SH-SY5Y (cell line): ENCODE results near the gene KCNK18.

Experiments
- GATA2 ChIP-seq: IDR thresholded peaks from 2 replicates; pipeline ENCODE4 v1.6.1; 2011; ENCODE audit warnings: mild to moderate bottlenecking, low read depth, low read length
- GATA3 ChIP-seq: IDR thresholded peaks from 2 replicates; pipeline ENCODE4 v1.6.1; 2011; ENCODE audit warnings: low read depth, mild to moderate bottlenecking, low read length, moderate library complexity

Gene KCNK18

DNA sequence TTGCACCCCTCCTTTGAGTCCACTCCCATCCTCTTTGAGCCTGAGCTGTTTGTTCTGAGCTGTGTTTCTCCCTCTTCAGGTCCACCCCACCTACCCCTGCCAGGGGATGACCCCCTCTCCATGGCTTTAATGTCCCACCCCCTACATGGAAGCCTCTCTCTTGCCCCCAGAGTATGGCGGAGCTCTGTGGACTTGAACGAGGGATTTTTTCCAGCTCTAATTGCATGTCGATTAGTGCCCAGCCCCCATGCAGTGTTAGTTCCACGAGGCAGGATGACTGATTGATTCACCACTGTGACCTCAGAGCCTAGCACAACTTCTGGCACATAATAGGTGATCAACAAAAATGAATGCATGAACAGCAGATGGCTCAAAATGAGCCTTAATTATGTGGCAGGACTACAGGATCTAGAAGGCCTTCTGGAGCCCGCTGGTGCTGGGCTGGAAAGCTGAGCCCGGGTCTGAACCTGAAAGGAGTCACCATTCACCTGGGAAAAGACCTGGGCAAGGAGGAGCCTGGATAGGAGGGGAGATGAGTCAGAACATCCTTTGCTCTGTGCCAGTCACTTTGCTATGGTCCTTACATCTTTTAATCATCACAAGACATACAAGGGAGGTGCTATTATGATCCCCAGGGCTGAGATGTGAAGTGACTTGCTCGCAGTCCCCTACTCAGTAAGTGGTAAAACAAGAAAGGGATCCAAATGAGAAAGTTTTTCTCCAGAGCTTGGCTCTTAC, 26.6 kb downstream of the KCNK18 start:
- no peak for TF ChIP-seq GATA3

GRCh38 chr10:117224881-117225280, 27.6 kb downstream of the KCNK18 start:
- TF ChIP-seq GATA3 (no peak), GATA2 (no peak)

GRCh38 chr10:117226813-117227451, 29.6 kb downstream of the KCNK18 start:
- TF ChIP-seq GATA3 (no peak), GATA2 (no peak)

DNA sequence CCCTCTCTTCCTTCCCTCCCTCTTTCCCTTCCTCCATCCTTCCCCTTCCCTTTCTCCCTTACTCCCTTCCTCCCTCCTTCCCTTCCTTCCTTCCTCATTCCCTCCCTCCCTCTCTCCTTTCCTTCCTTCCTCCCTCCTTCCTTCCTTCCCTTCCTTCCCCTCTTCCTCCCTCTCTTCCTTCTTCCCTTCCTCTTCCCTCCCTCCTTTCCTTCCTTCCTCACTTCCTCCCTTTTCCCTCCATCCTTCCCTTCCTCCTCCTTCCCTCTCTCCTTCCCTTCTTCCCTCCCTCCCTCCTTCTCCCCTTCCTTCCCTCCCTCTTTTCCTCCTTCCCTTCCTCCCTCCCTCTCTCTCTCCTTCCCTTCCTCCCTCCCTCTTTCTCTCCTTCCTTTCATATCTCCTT, 30.9 kb downstream of the KCNK18 start:
- TF ChIP-seq GATA2 (no peak), GATA3 (no peak)

DNA sequence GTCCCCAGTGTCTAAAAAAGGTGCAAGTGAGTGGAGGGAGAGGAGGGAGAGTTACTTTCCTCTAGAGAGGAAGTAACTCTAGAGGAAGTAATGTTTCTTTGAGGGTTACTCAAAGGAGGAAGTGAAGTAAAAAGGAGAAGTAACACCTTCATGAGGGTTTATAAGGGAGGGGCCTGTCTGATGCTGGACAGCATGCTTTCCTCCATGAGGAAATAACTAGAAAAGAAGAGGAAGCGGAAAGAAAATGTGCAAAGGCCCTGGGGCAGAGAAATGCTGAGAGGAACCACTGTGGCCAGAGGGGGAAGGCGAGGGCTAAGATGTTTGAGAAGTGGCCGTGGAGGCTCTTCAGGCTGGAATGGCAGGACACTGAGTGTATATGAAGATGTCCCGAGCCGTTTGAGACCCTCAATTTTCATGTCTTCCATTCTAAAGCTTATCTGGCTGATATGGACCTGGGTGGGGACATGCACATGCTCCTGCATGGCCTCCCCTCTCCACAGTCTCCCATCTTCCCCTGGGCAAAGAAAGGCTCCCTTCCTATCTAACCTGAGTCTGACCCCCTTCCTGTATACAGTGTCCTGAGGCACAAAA, 40.2 kb downstream of the KCNK18 start:
- TF ChIP-seq GATA2 (no peak), GATA3 (no peak)

DNA sequence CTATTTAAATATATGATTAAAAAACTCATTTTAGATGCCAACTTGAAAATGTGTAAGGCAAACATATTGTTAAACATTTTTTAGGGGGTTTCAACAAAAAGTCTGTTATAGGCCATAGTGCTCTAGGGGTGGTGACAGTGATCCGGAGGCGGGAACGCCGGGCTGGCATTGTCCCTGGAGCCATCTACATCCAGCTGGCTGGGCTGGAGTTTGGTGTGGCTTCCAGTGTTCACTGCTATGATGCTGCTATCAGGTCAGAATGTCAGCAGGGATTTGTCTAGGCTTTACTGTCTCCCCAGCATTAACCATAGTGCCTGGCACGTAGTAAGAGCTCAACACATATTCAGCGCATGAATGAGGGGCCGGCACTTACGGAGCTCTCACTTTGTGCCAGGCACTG, 41.8 kb downstream of the KCNK18 start:
- TF ChIP-seq GATA2 (no peak), GATA3 (no peak)

DNA sequence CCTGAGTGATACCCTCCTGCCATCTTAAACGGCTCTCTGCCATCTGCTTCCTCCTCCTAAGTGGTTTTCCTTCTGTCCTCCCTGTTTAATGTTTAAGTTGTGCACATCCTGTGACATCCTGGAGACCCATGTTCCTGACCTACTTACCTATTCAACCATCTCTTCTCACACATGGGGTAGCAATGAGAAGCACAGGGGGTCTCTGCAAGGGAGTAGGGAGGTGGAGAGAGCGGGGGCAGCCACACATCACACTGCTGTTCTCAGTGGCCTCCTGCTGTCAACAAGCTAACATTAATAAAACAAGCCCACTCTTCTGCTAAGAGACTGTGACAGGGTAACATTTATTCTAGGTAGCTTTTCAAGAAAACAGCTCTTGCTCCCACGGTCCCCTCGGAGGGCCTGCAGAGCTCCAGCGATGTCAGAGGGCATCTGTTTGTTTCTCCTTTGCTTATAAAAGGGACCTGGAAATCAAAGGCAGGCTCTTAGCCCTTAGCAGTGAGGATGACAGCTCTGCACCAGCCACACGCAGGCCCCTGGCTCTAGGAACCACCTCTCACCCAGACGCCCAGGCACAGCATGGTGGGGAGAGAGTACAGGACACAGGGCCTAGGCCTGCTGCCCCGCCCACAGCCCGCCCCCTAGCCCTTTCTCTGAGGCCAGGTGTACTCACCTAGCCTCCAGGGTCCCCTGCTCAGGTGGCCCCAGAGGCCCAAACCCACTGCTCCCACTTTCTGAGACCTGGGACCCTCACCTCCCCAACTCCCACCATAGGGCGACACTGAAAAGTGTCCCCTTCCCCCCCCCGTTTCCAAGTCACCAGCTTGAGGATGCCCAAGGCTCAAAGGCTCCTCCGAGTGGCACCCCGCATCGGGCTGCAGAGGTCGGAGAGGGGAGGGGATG, 42.7 kb downstream of the KCNK18 start:
- no peak for TF ChIP-seq GATA2
- TF ChIP-seq GATA3, result no peak

DNA sequence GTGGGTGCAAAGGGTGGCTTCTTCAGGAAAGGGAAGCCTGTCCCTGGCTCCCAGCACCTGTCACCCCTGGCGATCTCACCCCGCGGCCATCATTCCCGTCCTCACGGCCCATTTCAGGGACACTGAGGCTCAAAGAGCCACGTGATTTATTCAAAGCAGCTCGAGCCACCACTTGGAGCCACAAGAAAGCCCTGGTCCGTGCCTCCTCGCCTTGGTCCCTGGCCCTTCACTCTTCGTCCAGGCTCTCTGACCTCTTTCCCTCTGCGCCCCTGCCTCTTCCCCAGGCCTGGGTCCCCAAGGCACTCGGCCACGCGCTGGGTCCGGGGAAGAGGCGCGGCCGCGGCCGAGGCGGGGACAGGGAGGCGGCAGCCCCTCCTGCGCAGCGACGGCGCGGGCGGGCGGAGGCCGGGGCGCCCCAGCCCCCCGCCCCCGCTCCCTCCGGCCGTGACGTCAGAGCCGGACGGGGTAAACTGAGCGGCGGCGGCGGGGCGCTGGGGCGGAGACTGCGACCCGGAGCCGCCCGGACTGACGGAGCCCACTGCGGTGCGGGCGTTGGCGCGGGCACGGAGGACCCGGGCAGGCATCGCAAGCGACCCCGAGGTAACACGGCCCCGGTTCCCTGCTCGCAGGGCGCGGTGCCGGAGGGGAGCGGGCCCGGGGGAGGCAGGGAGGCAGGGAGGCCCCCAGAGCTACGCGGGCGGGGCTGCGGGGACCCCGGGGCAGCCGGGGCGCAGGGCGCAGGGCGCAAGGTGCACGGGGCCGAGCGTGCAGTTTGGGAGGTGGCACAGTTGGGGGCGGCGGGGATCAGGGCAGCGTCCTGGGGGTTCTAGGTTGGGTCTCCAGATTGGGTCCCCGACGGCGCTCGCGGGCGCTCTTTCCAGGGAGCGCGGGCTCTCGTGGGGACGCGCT, 43.6 kb downstream of the KCNK18 start, which contains the start of gene SLC18A2:
TSS of gene SLC18A2 (plus strand) at position 494 of the 909 bp plus-strand sequence. CDS start 580 bp downstream, outside the sequence.
- TF ChIP-seq GATA3 (no peak), GATA2 (no peak)

GRCh38 chr10:117241541-117242462, 44.5 kb downstream of the KCNK18 start:
- TF ChIP-seq GATA2 (no peak), GATA3 (no peak)

GRCh38 chr10:117242463-117242832, 45.2 kb downstream of the KCNK18 start:
- TF ChIP-seq GATA3, result no peak
- TF ChIP-seq GATA2, result no peak

GRCh38 chr10:117246997-117247671, 49.8 kb downstream of the KCNK18 start:
- TF ChIP-seq GATA3 (no peak), GATA2 (no peak)

DNA sequence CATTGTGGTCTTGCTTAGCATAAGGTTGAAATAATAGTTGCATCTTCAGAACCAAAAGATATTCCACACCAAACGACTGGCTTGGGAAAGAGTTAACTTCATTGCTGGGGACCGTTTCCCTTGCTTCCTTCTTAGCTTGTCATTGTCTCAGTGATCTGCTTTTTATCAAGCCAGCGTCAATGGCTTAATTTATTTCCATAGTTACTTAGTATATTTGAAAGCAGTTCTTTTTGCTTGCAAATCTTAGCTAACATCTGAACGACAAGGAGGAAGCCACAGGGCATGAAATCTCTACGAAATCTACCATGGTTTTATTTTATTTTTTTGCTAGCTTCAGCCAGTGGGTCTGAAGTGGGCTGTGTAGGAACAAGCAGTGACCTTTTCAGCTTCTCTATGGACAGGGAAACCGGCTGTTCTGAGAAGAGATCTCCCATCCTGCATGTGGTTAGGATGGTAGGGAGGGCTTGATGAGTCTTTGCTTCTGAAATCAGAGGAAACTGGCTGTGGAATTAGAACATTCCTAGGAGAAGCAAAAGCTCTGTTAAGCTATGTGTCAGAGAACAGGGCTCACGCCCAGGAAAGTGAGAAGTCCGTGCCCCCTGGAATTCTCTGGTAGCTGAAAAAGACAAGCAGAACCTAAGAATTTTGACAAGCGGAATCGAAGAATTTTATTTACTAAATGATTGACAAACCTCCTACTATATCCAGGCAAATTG, 51.6 kb downstream of the KCNK18 start:
- TF ChIP-seq GATA3 (0 out of 2 replicates have a peak, but pooled peaks have one; percentile 19), GATA2 (no peak; the same call in 1 of the 2 replicates)
